GM23338 (cell line): Measurements from ENCODE around the gene HES4. TPM values are rescaled to one million over a fixed set of nuclear protein-coding genes. Genes with fewer than 3 reads are reported as not detected.

Source experiments
- ATAC-seq: fragments of 200-7000 bp; cut with Tn5 transposase; 3 replicates; pipeline ENCODE4 v1.9.1; 2020
- DNase-seq: peaks from one replicate; pipeline ENCODE4 v3.0.0-alpha.2; 2015; ENCODE audit warnings: low spot score
- H2AFZ ChIP-seq: fragments of 200-600 bp; sonication (generic); 2 replicates; pipeline ENCODE4 v1.8.0; 2016; ENCODE audit warnings: antibody characterized with exemption, mild to moderate bottlenecking, moderate library complexity
- H3F3A ChIP-seq: fragments of 200-600 bp; sonication (generic); replicated peaks from 2 replicates; pipeline ENCODE4 v1.8.0; 2017; ENCODE audit warnings: antibody characterized with exemption, mixed run types, low read depth
- H3K27ac ChIP-seq: fragments of 200-600 bp; sonication (generic); 2 replicates; pipeline ENCODE4 v1.6.1; 2016; ENCODE audit warnings: low read depth
- H3K27me3 ChIP-seq: fragments of 200-600 bp; sonication (generic); 2 replicates; pipeline ENCODE4 v1.8.0; 2016; ENCODE audit warnings: mild to moderate bottlenecking, mixed run types, moderate library complexity; ENCODE audit not compliant: insufficient read depth
- H3K36me3 ChIP-seq: fragments of 200-600 bp; sonication (generic); 2 replicates; pipeline ENCODE4 v1.8.0; 2016; ENCODE audit warnings: mild to moderate bottlenecking; ENCODE audit not compliant: insufficient read depth
- H3K4me1 ChIP-seq: fragments of 200-600 bp; sonication (generic); 2 replicates; pipeline ENCODE4 v1.8.0; 2016; ENCODE audit warnings: mild to moderate bottlenecking, moderate library complexity; ENCODE audit not compliant: insufficient read depth
- H3K4me2 ChIP-seq: fragments of 200-600 bp; sonication (generic); 2 replicates; pipeline ENCODE4 v1.7.1; 2017; ENCODE audit warnings: mixed run types
- H3K4me3 ChIP-seq: fragments of 200-600 bp; sonication (generic); 2 replicates; pipeline ENCODE4 v1.6.1; 2016; ENCODE audit warnings: mixed run types
- H3K79me2 ChIP-seq: fragments of 200-600 bp; sonication (generic); replicated peaks from 2 replicates; pipeline ENCODE4 v1.8.0; 2017; ENCODE audit warnings: mild to moderate bottlenecking; ENCODE audit not compliant: insufficient read depth
- H3K9me2 ChIP-seq: fragments of 200-600 bp; sonication (generic); 2 replicates; pipeline ENCODE4 v1.8.0; 2017; ENCODE audit not compliant: insufficient read depth
- H4K20me1 ChIP-seq: fragments of 200-600 bp; sonication (generic); replicated peaks from 2 replicates; pipeline ENCODE4 v1.8.0; 2017; ENCODE audit warnings: mild to moderate bottlenecking; ENCODE audit not compliant: insufficient read depth
- H3K27ac Mint-ChIP-seq: 2 replicates; pipeline ENCODE4 v1.8.0; 2020; ENCODE audit warnings: inconsistent platforms, mild to moderate bottlenecking, moderate library complexity, mixed read lengths
- H3K27me3 Mint-ChIP-seq: 3 replicates; pipeline ENCODE4 v1.8.0; 2022; ENCODE audit warnings: low read depth, mild to moderate bottlenecking, moderate library complexity, mixed read lengths, inconsistent platforms; ENCODE audit not compliant: insufficient read depth, poor library complexity
- H3K36me3 Mint-ChIP-seq: 3 replicates; pipeline ENCODE4 v1.8.0; 2021; ENCODE audit warnings: low read depth, mild to moderate bottlenecking, inconsistent platforms, moderate library complexity, mixed read lengths
- H3K4me1 Mint-ChIP-seq: 3 replicates; pipeline ENCODE4 v1.8.0; 2020; ENCODE audit warnings: mild to moderate bottlenecking, inconsistent platforms, mixed read lengths
- H3K4me3 Mint-ChIP-seq: 3 replicates; pipeline ENCODE4 v1.8.0; 2021; ENCODE audit warnings: moderate library complexity, mild to moderate bottlenecking, inconsistent platforms, mixed read lengths
- H3K9me3 Mint-ChIP-seq: 3 replicates; pipeline ENCODE4 v1.8.0; 2020; ENCODE audit warnings: moderate library complexity, mild to moderate bottlenecking, inconsistent platforms, mixed read lengths
- EZH2 ChIP-seq: fragments of 200-600 bp; sonication (generic); IDR thresholded peaks from one replicate; pipeline ENCODE4 v1.8.0; 2017; ENCODE audit warnings: antibody characterized with exemption, mild to moderate bottlenecking, low read depth; ENCODE audit not compliant: unreplicated experiment
- EZH2phosphoT487 ChIP-seq: fragments of 200-600 bp; sonication (generic); IDR thresholded peaks from one replicate; pipeline ENCODE4 v1.8.1; 2018; ENCODE audit warnings: antibody characterized with exemption; ENCODE audit not compliant: unreplicated experiment
- ZNF114 ChIP-seq: fragments of 250-450 bp; sonication (Bioruptor Pico); IDR thresholded peaks from 2 replicates; pipeline ENCODE4 v1.5.0; 2020; ENCODE audit warnings: mild to moderate bottlenecking, moderate library complexity
- polyA plus RNA-seq: library from polyadenylated mRNA; unstranded; fragments of >200 nt; fragmentation: Nextera tagmentation; extraction: Ambion mirVana; gene quantifications from 2 replicates; pipeline ENCODE4 v1.2.1, GENCODE V29; 2016
- total RNA-seq: library from RNA; depleted of rRNA; stranded (reverse); fragments of >200 nt; shearing (Covaris generic); gene quantifications from 2 replicates; pipeline ENCODE4 v1.2.3, GENCODE V29; 2014
- TF ChIP-seq, protein P1 (sequence below), 2 experiments: fragments of 200-600 bp in 1 of 2; sonication (generic) in 1 of 2; conservative IDR thresholded peaks; 2 replicates each; pipeline versions ENCODE4 v1.5.1 to v1.6.1; 2016 to 2017; ENCODE audit warnings: antibody characterized with exemption in 2 of 2, low read depth in 2 of 2, mild to moderate bottlenecking in 2 of 2, moderate library complexity in 1 of 2
- TF ChIP-seq, protein P2 (sequence below): fragments of 250-450 bp; sonication (Bioruptor Pico); IDR thresholded peaks from 2 replicates; pipeline ENCODE4 v1.5.0; 2020; ENCODE audit warnings: mild to moderate bottlenecking, moderate library complexity

Gene HES4
- total and polyA plus RNA-seq, 2 experiments from 2014 or later: 2.3 to 6.7 TPM

DNA sequence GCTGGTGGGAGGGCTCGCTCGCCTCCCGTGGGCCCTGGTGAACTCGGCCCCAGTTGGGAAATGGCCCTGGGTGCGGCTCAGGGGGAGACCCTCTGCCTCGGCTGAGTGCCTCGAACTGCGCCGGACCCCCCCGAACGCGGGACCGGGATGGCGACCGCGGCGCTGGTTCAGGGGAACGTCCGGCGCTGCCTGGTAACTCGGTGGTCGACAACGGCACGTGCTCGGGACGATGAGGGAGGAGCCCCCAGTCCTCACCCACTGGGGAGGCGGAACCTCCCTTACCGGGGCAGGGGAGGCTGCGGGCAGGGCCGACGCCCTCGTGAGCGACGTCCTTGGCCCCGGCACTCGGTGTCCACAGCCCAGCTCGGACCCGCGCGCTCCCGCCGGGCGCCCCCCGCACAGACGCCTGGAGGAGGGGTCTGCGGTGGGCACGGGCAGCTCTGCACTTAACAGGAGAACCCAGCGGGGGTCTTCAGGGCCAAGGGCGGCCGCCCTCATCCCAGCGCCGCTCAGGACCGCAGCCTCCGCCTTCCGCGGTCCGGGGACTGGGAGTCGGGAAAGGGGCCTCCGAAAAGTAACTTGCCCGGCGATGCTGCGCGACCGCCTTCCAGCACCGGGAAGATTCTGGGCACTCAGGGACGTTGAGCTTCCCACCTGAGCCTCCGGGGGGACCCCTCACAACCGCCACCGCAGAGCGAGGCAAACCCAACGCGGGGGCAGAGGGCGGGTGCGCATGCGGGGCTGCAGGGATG is 1.7 kb downstream of the HES4 start:
- no peak overlapping the region for H3K27ac Mint-ChIP-seq
- peaks cover 75% of the 10 kb centered on the region for H3K27me3 Mint-ChIP-seq
- ATAC-seq (peak; percentile 3), DNase-seq (peak; percentile 75)
- H3K79me2 ChIP-seq: no peaks in the 10 kb centered on the region
- H3K27ac ChIP-seq: no peak overlapping the region
- H3K4me3 Mint-ChIP-seq: peak overlapping the region; percentile 53; the same call in 2 of the 3 replicates
- peaks cover 8% of the 10 kb centered on the region for H3K4me1 ChIP-seq
- H3K4me1 Mint-ChIP-seq: peaks cover 5% of the 10 kb centered on the region
- TF ChIP-seq, protein P1, sequence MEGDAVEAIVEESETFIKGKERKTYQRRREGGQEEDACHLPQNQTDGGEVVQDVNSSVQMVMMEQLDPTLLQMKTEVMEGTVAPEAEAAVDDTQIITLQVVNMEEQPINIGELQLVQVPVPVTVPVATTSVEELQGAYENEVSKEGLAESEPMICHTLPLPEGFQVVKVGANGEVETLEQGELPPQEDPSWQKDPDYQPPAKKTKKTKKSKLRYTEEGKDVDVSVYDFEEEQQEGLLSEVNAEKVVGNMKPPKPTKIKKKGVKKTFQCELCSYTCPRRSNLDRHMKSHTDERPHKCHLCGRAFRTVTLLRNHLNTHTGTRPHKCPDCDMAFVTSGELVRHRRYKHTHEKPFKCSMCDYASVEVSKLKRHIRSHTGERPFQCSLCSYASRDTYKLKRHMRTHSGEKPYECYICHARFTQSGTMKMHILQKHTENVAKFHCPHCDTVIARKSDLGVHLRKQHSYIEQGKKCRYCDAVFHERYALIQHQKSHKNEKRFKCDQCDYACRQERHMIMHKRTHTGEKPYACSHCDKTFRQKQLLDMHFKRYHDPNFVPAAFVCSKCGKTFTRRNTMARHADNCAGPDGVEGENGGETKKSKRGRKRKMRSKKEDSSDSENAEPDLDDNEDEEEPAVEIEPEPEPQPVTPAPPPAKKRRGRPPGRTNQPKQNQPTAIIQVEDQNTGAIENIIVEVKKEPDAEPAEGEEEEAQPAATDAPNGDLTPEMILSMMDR (conservative IDR thresholded peaks at IDR 0.05; ENCODE audit: low read depth in 2 of 2): 0 out of 4 replicates have a peak, but pooled peaks of 1 of the 2 experiments have one; percentile 16
- TF ChIP-seq EZH2 (peak; percentile 74), ZNF114 (CRISPR knock-in tag) (no peak), EZH2phosphoT487 (peak; percentile 66)
- TF ChIP-seq, protein P2, sequence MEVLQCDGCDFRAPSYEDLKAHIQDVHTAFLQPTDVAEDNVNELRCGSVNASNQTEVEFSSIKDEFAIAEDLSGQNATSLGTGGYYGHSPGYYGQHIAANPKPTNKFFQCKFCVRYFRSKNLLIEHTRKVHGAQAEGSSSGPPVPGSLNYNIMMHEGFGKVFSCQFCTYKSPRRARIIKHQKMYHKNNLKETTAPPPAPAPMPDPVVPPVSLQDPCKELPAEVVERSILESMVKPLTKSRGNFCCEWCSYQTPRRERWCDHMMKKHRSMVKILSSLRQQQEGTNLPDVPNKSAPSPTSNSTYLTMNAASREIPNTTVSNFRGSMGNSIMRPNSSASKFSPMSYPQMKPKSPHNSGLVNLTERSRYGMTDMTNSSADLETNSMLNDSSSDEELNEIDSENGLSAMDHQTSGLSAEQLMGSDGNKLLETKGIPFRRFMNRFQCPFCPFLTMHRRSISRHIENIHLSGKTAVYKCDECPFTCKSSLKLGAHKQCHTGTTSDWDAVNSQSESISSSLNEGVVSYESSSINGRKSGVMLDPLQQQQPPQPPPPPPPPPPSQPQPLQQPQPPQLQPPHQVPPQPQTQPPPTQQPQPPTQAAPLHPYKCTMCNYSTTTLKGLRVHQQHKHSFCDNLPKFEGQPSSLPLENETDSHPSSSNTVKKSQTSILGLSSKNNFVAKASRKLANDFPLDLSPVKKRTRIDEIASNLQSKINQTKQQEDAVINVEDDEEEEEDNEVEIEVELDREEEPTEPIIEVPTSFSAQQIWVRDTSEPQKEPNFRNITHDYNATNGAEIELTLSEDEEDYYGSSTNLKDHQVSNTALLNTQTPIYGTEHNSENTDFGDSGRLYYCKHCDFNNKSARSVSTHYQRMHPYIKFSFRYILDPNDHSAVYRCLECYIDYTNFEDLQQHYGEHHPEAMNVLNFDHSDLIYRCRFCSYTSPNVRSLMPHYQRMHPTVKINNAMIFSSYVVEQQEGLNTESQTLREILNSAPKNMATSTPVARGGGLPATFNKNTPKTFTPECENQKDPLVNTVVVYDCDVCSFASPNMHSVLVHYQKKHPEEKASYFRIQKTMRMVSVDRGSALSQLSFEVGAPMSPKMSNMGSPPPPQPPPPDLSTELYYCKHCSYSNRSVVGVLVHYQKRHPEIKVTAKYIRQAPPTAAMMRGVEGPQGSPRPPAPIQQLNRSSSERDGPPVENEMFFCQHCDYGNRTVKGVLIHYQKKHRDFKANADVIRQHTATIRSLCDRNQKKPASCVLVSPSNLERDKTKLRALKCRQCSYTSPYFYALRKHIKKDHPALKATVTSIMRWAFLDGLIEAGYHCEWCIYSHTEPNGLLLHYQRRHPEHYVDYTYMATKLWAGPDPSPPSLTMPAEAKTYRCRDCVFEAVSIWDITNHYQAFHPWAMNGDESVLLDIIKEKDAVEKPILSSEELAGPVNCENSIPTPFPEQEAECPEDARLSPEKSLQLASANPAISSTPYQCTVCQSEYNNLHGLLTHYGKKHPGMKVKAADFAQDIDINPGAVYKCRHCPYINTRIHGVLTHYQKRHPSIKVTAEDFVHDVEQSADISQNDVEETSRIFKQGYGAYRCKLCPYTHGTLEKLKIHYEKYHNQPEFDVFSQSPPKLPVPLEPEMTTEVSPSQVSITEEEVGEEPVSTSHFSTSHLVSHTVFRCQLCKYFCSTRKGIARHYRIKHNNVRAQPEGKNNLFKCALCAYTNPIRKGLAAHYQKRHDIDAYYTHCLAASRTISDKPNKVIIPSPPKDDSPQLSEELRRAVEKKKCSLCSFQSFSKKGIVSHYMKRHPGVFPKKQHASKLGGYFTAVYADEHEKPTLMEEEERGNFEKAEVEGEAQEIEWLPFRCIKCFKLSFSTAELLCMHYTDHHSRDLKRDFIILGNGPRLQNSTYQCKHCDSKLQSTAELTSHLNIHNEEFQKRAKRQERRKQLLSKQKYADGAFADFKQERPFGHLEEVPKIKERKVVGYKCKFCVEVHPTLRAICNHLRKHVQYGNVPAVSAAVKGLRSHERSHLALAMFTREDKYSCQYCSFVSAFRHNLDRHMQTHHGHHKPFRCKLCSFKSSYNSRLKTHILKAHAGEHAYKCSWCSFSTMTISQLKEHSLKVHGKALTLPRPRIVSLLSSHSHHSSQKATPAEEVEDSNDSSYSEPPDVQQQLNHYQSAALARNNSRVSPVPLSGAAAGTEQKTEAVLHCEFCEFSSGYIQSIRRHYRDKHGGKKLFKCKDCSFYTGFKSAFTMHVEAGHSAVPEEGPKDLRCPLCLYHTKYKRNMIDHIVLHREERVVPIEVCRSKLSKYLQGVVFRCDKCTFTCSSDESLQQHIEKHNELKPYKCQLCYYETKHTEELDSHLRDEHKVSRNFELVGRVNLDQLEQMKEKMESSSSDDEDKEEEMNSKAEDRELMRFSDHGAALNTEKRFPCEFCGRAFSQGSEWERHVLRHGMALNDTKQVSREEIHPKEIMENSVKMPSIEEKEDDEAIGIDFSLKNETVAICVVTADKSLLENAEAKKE (CRISPR knock-in tag): no peak
- no peaks in the 10 kb centered on the region for H3K36me3 ChIP-seq
- H3K9me3 Mint-ChIP-seq: peaks cover 4% of the 10 kb centered on the region; the same call in 2 of the 3 replicates
- peak overlapping the region; percentile 82 for H3K4me2 ChIP-seq
- H3F3A ChIP-seq: peaks cover 6% of the 10 kb centered on the region; the same call in 1 of the 2 replicates
- H3K36me3 Mint-ChIP-seq: no peaks in the 10 kb centered on the region; the same call in 2 of the 3 replicates
- peaks cover 93% of the 10 kb centered on the region for H3K27me3 ChIP-seq
- no peak overlapping the region for H2AFZ ChIP-seq
- H3K4me3 ChIP-seq: peak overlapping the region; percentile 71
- H4K20me1 ChIP-seq: no peaks in the 10 kb centered on the region
- no peaks in the 10 kb centered on the region for H3K9me2 ChIP-seq
